ENCODE results near the gene YIPF1.
"Not testable (repeated sequence)": the region's sequence is repeated elsewhere in the genome, so short reads cannot be mapped to it uniquely, and the experiment has no call there.

YIPF1 gene

DNA sequence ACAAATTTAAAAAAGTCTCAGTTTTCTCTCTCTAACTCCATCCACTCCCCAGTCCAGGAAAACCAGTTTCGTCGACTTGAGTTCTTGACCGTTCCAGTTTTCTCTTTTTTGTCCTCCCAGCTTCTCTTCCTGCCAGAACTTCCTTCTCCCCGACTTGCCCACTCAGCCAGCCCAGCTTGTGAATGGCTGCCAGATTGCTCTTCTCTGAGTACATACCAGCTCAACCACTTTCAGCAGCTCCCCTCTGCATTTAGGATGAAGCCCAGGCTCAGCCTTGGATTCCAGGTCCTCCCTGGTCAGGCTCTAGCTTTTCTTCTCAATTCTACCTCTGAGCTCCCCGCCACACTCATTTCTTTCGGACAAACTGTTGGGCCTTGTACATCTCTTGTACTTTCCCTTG, 5.8 kb upstream of the YIPF1 start:
- DNase-seq (ENCODE audit: low read depth, low spot score) = no peak

DNA sequence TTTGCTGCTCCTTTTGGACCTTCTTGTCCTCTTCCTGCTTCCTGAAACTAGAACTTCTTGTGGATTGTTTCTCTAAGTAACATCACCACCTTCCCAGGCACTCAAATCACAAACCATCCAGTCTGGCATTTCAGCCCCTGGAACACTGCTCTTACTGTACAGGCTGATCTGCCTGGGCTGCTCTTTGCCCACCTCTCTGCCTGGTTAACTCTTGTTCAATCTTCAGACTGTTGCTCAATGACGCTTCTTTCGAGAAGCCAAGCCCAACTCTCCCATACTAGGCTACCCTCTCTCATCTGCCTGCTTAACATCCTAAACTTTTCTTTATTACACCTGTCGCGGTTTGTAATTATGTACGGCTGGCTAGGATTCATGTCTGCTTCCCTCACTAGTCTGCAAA, 5.0 kb upstream of the YIPF1 start:
- DNase-seq (ENCODE audit: low read depth, low spot score) = no peak

DNA sequence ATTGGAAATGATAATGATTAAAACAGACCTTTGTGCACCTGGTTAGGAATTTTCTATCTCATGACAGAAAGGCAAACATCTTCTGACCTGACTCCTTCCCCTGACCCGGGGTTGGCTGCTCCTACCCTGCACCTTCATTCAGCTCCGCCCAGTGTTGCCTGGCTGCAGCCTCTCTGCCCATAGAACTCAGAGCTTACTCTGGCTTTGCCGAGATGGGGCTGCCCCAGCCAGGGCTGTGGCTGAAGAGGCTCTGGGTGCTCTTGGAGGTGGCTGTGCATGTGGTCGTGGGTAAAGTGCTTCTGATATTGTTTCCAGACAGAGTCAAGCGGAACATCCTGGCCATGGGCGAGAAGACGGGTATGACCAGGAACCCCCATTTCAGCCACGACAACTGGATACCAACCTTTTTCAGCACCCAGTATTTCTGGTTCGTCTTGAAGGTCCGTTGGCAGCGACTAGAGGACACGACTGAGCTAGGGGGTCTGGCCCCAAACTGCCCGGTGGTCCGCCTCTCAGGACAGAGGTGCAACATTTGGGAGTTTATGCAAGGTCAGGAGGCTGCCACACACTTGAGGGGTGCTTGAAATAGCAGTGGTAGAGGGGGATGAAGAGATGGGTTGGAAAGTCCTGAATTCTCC, 4.5 kb upstream of the YIPF1 start, which contains the start of gene DIO1:
Gene DIO1, plus strand, starts transcription at position 189 of the 638 bp plus-strand sequence. Its CDS starts 24 bp downstream, at position 213.
- DNase-seq (ENCODE audit: low read depth, low spot score) = no peak

DNA sequence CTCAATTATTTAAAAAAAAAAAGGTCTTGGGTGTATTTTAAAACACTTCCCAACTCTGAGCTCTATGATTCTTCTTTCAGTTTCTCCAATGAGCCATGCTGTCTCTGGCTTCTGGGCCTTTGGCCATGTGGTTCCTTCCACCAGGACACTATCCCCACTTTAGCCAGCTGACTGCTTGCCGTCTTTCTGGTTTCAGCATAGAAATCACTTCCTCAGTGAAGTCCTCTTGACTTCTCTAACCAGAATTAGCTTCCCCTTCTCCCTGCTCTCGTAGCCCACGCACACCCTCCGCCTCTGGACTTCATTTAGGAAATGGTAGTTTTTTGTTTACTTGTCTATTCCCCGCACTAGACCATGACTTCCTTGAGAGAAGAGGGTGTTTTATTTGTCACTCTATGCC, 3.3 kb upstream of the YIPF1 start:
- no peak for DNase-seq (ENCODE audit: low read depth, low spot score)

DNA sequence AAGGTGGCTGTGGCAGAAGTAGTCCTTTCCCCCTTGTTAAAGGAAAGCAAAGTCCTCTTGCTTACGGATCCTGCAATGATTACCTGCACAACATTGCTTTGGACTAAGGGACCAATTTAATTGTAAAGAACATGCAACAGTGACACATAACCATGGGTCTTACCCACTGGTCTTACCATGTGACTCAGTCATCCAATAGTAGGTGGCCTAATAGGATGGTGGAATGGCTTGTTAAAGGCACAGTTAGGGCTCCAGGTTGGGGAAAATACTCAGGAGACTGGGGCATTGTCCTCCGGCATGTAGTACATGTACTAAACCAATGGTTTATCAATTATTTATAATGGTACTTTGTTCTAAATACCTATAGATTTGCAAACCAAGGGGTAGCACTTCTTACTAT, 2.1 kb upstream of the YIPF1 start:
- DNase-seq (ENCODE audit: low read depth, low spot score) = no peak

DNA sequence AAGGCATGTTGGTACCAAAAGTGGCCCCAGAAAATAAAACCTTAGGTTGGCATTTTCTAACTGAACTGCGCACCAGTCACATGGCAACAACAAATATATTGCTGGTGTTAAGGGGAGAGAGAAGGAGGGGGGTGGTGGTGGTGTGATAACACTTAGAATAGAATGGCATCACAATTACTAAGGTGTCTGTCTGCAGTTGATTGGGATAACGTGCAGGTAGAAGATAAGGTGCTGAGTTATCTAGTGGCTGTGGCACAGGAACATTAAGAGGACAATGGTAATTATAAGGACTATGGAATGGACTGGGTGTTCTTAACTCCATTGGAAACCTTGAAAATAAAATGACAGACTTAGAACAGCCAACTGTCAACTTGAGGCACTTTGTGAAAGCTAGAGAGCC, 1.4 kb upstream of the YIPF1 start:
- DNase-seq (ENCODE audit: low read depth, low spot score) = no peak

DNA sequence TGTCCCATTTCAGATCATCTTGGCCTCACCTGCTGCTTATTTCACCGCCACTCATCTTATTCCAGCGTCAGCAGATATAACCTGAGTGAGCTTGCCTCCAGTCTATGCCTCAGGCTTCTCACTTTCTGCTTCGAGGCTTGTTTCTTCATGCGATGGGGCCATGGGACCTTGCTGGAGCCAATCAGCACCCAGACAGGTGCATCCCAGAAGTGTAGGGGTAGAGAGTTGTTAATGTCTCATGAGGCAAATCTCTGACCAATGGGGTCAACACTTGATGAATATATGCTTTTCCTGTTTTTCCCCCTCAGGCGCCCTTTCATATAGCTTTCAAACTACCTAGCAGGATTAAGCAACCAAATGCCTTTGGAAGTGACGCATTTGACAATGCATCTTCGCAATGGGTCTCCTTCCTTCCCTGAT, 935 bp upstream of the YIPF1 start:
- no peak for DNase-seq (ENCODE audit: low read depth, low spot score)

DNA sequence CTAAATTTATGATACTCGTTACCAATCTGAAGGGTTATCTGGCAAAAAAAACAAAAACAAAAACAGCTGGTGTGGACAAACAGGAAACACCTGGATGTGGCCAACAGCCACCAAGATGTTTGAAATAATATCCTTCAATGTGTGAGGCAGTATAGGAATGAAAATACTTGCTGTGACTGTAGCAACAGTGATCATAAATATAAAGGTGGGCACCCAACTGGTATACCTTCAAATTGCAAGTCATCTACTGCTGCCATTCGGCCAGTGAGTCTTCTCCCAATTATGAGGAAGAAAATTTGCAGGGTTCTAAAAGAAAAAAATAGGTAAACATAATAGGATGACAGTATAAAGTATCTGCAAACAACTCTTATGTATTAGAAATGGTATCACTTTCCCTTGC, 916 bp downstream of the YIPF1 start:
- no peak for DNase-seq (ENCODE audit: low read depth, low spot score)

DNA sequence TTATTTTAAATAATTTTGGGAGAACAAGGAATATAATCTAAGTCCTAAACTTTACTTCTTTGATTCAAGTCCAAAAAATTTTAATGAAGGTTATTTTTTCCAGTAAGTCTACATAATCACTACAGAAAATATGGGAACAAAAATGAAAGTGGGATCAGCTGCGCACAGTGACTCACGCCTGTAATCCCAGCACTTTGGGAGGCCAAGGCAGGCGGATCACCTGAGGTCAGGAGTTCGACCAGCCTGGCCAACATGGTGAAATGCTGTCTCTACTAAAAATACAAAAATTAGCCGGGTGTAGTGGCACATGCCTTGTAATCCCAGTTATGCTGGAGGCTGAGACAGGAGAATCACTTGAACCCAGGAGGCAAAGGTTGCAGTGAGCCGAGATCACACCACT, 6.0 kb downstream of the YIPF1 start:
- DNase-seq (ENCODE audit: low read depth, low spot score) = not testable (repeated sequence)

DNA sequence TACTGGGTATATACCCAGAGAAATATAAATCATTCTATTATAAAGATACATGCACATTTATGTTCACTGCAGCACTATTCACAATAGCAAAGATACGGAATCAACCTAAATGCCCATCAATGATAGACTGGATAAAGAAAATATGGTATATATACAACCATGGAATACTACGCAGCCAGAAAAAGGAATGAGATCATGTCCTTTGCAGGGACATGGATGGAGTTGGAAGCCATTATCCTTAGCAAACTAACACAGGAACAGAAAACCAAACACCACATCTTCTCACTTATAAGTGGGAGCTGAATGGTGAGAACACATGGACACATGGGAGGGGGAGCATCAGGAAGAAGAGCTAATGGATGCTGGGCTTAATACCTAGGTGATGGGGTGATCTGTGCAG, 7.7 kb downstream of the YIPF1 start:
- DNase-seq (ENCODE audit: low read depth, low spot score) = not testable (repeated sequence)

DNA sequence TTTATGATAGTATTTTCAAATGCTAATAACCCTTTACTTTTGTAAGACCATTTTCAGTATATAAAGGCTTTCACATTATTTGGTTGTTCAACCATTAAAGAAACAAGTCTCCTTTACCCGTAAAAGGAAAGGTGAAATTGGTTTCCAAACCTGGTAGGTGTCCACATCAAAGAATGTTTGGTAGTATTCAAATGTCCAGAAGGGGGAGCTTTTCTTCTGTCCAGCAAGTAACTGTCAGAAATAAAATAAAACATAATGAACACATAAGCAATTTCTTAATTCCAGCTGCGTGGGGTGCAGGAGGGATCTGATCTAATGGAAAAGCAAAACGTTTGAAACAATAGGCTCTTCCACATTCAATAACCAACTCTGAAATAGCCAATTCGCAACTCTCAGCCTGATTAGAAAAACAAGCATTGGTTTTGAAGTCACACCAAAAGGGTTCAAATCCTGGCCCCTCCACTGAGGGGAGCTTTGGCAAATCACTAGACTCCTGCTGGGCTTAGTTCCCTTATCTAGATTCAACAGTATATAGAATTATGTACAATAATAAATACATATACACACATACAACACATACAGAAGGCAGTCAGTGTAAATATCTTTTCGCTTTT, 11.0 kb downstream of the YIPF1 start:
- DNase-seq (ENCODE audit: low read depth, low spot score) = peak; percentile 17

DNA sequence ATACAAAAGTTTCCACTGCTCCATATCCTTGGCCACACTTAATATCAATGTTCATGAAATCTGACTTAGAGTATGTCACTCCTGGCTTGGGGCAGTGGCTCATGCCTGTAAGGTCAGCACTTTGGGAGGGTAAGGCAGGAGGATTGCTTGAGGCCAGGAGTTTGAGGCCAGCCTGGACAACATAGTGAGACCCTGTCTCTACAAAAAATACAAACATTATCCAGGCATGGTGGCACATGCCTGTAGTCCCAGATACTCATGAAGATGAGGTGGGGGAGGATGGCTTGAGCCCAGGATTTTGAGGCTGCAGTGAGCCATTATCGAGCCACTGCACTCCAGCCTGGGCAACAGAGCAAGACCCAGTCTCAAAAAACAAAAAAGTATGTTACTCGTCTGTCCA, 14.4 kb downstream of the YIPF1 start:
- not testable (repeated sequence) for DNase-seq (ENCODE audit: low read depth, low spot score)

DNA sequence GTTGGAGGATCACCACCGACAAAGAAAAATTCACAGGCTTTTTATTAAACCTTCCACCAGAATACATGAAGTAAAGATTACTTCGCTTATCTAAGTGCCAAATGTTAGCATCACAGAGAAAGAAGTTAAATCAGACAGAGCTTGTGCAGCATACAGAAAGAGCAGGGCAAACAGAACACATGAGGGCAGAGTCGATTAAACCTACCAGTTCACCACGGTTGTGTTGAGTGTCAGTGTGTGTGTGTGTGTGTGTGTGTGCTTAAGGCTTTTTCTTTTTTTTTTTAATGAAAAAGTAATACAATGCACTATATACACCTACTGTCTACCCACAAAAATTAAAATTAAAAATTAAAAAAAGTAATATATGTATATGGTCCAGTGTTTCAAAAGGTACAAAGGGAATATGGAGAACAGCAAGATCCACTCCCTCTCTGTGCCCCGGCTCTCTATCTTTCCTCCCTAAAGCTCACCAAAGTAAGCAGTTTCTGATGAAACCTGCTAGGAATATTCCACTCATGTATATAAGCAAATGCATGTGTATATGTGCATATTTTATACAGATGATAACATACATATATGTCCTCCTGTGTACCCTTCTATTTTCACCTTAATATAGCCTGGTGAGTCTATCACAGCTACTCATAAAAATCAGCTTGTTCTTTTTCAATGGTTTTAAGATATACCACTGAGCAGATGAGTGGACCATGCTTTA, 17.7 kb downstream of the YIPF1 start:
- no peak for DNase-seq (ENCODE audit: low read depth, low spot score)

DNA sequence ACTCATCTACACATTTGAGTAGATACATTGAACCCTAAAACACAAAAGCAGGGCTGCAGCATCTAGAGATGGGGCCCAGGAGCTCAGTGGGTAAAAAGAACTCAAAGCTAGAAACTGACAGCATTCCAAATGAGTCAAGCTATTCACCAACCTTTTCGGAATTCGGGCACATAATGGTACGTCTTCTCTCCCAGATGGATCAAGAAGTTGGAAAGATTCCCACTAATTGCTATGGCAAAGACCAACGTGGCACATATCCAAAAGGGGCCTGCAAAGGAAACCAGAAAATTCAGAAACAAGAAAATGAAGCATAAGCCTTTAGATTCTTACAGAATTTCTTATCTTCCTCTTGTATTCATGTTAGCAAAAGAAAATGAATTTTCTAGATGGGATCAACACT, 18.4 kb downstream of the YIPF1 start:
- DNase-seq (ENCODE audit: low read depth, low spot score) = no peak

DNA sequence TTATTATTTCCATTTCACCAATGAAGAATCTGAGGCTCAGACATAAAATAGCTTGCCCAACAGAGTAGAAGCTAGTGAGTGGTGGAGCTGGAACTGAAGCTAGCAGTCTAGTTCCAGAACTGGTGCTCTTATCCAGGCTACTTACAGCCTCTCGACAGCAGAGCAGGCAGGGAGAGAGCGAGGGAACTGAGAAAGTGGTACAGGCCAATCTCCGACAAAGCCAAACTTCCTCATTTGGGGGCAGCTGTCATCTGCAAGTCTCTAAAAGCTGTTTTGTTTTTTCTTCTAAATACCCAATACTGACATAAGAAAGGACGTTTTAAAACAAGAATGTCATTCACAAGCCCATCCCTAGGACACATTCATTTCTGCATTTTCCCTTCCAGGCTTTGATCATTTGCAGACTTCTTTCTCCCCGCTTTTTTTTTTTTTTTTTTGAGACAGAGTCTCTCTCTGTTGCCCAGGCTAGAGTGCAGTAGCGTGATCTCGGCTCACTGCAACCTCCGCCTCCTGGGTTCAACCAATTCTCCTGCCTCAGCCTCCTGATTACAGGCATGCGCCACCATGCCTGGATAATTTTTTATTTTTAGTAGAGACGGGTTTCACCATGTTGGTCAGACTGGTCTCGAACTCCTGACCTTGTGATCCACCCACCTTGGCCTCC, 20.0 kb downstream of the YIPF1 start:
- no peak for DNase-seq (ENCODE audit: low read depth, low spot score)

DNA sequence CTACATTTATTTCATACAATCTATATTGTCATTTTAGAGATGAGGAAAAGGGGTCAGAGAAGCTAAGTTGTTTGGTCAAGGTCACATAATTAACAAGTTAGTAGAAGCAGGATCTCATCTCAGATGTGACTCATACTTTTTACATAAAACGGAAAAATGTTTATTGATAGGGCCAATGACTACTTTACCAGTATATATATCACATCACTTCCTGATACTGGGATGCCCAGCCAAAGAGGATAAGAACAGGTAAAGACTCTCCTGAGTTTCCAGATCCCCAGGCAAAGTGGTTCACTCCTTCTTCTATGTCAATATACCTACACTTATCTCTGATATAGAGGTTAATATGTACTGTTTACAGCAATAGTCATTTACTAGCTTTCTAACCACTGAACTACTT, 21.0 kb downstream of the YIPF1 start:
- no peak for DNase-seq (ENCODE audit: low read depth, low spot score)

DNA sequence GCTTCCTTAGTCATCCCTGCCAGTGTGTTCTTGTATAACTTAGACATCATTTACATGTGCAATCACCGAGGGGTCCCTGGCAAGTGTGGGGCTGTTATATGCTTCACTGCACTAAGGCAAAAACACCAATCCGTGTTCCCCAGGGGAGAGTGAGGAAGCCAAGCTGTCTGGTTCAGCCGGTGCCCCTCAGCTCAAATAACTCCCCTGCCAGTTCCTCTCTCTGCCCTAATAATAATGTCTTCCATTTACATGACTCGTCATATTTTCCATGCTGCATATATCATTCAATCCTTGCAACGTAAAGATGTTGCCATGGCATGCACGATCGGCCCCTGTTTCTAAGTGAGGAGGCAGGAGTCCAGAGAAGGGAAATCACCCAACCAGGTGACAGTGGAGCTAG, 27.1 kb downstream of the YIPF1 start:
- DNase-seq (ENCODE audit: low read depth, low spot score) = no peak

DNA sequence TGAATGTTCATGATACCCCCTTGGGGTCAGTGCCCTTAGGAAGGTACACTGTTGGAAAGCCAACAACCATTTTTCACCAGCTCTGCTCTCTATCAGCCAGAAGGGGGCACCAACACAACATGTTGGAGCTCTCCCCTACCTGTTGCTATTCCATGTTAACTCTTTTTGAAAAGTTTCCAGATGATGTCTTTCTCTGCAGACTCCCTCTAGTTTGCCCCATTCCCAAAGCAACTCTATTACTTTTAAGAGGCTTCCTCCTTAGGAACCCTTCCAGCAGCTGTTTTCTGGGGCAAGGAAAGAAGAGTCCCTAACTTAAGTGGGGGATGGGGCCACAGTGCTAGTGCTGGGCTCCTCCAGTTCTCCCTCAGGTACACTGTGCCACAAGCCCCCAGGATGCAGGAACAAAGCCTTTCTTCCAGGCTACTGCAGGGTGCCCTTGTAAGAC, 28.6 kb downstream of the YIPF1 start:
- peak; percentile 23 for DNase-seq (ENCODE audit: low read depth, low spot score)

DNA sequence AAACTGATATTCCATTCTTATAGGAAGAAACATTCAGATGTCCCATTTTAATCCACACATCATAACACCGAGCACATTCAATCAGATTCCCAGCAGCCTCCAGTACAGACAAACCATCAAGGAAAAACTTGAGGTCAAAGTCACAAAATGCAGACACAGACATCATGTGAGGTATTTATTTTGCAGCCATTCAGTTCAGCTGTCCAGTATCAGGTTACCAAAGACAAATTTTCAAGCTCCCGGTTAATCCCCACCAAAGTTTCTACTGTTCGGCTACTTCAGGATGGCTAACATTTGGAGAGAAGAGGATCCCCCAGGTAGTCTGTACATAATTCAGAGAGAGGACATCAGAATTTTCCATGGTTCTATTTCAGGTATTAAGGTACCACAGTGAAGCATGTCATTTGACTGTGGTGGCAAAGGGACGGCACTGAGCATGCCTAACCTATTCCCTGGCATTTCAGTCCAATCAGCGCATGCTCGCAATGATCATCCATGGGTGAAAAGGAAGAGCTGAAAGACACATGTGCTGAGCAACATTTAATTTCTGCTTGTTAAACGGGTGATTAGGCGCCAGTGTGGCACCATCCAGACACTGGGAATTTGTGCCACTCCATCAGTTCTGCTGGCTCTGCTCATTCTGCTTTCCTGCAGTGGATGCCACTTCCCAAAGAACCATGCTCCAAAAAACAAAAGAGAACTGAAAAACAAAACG, 37.9 kb downstream of the YIPF1 start:
- DNase-seq (ENCODE audit: low read depth, low spot score) = no peak

DNA sequence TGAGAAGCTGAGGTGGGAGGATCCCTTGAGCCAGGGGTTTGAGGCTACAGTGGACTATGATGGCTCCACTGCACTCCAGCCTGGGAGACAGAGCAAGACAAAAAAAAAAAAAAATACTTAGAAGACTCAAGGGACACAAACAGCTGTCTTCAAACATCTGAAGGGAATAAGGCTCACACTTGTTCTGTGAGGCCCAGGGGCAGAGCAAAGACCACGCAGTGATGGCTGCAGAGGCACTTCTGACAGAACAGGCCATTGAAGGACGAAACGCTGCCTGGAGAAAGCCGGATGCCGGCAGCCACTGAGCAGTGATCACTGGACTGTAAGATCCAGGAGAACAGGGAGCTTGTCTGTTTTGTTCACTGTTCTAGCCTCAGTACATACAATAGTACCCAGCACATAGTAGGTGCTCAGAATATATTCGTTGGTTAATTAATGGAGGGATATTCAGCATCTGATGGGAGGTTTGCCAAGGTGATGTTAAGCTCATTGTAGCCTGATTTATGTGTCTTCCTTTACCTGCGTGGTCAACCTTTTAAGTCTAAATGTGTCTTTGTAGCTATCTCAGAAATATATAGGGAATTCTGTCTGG, 39.4 kb downstream of the YIPF1 start:
- no peak for DNase-seq (ENCODE audit: low read depth, low spot score)

DNA sequence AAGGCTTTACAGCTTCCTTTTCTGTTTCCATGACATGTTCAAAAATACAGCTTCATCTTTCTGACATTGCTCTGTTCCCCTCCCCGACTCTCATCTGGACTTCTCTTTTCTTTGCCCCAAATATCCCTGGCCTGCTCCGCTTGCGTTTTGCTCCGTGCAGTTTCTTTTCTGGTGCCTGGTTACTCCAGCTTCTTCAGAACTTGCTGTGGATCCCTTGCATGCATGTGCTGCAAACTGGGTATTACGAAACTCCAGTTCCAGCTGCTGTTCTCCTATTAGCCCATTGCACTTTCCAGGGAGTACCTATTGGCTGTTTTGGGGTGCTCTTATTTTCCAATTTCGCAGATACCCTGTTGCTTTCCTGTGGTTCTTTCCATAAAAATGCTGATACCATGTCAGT, 41.6 kb downstream of the YIPF1 start:
- no peak for DNase-seq (ENCODE audit: low read depth, low spot score)

Measured in iPS DF 19.7 (cell line).